Fibroblast of lung (primary cell): Measurements from ENCODE around the gene SELENOH. TPM values are rescaled to one million over a fixed set of nuclear protein-coding genes. Genes with fewer than 3 reads are reported as not detected.
A peak's percentile ranks its signal among the peaks of the same experiment; 100 is the strongest.

Source experiments
- DNase-seq, 2 donors: peaks; one replicate each; pipeline versions ENCODE4 v3.0.0 to v3.0.0-alpha.2; 2010; ENCODE audit warnings: low read depth in 2 of 2
- H2AFZ ChIP-seq: 2 replicates; pipeline ENCODE4 v1.5.1; 2012; ENCODE audit warnings: low read length, control low read depth, inconsistent platforms
- H3K27ac ChIP-seq: 2 replicates; pipeline ENCODE4 v1.5.1; 2011; ENCODE audit warnings: low read length, control low read depth; ENCODE audit not compliant: insufficient read depth
- H3K27me3 ChIP-seq: 2 replicates; pipeline ENCODE4 v1.5.1; 2011; ENCODE audit warnings: mild to moderate bottlenecking, low read length; ENCODE audit not compliant: control insufficient read depth, insufficient read depth
- H3K36me3 ChIP-seq: 2 replicates; pipeline ENCODE4 v1.5.1; 2011; ENCODE audit warnings: low read length; ENCODE audit not compliant: control insufficient read depth, insufficient read depth
- H3K4me1 ChIP-seq: 2 replicates; pipeline ENCODE4 v1.5.1; 2011; ENCODE audit warnings: low read length; ENCODE audit not compliant: control insufficient read depth, insufficient read depth; ENCODE audit errors: extremely low read depth
- H3K4me2 ChIP-seq: 2 replicates; pipeline ENCODE4 v1.5.1; 2011; ENCODE audit warnings: low read length, control low read depth; ENCODE audit not compliant: insufficient read depth; ENCODE audit errors: extremely low read depth
- H3K4me3 ChIP-seq, 4 experiments: fragments of 200-600 bp in 1 of 4; sonication (generic) in 1 of 4; replicated peaks in 1 of 4; 2 replicates each; pipeline ENCODE4 v1.5.1; 2011 to 2016; ENCODE audit warnings: low read length in 4 of 4, low read depth in 3 of 4, mild to moderate bottlenecking in 3 of 4, control low read depth in 2 of 4, inconsistent platforms in 1 of 4, mixed read lengths in 1 of 4; ENCODE audit not compliant: insufficient read depth in 1 of 4; ENCODE audit errors: control extremely low read depth in 1 of 4
- H3K79me2 ChIP-seq: 2 replicates; pipeline ENCODE4 v1.5.1; 2012; ENCODE audit warnings: mild to moderate bottlenecking, low read length, inconsistent platforms; ENCODE audit not compliant: control insufficient read depth, insufficient read depth
- H3K9ac ChIP-seq: 2 replicates; pipeline ENCODE4 v1.5.1; 2011; ENCODE audit warnings: mild to moderate bottlenecking, low read length, control low read depth; ENCODE audit not compliant: insufficient read depth
- H3K9me3 ChIP-seq: 2 replicates; pipeline ENCODE4 v1.5.1; 2012; ENCODE audit warnings: low read depth, low read length; ENCODE audit not compliant: control insufficient read depth, insufficient read depth
- H4K20me1 ChIP-seq: 2 replicates; pipeline ENCODE4 v1.5.1; 2011; ENCODE audit warnings: low read length; ENCODE audit not compliant: control insufficient read depth, insufficient read depth; ENCODE audit errors: extremely low read depth
- CTCF ChIP-seq, 2 donors: IDR thresholded peaks in 1 of 2; conservative IDR thresholded peaks in 1 of 2; 1 replicate in 1 of 2; 2 replicates in 1 of 2; pipeline ENCODE4 v1.5.1; 2011 to 2012; ENCODE audit warnings: low read length in 2 of 2, control low read depth in 1 of 2, inconsistent platforms in 1 of 2, low read depth in 1 of 2, mild to moderate bottlenecking in 1 of 2
- EZH2 ChIP-seq: IDR thresholded peaks from 2 replicates; pipeline ENCODE4 v1.5.1; 2012; ENCODE audit warnings: low read length, control low read depth, mild to moderate bottlenecking; ENCODE audit errors: missing control alignments
- polyA plus RNA-seq, 2 donors: library from polyadenylated mRNA; depleted of rRNA in 1 of 2; stranded (reverse) in 1 of 2; unstranded in 1 of 2; fragments of >200 nt; gene quantifications; 2 replicates each; pipeline ENCODE4 v1.2.1, GENCODE V29; 2011 to 2012; ENCODE audit warnings: missing spikeins in 1 of 2
- total RNA-seq: library from RNA; depleted of rRNA; stranded (reverse); fragments of >200 nt; gene quantifications from 2 replicates; pipeline ENCODE4 v1.2.1, GENCODE V29; 2014

Gene SELENOH
- total and polyA plus RNA-seq, 2 donors (not counting 1 experiment from before 2014, with no cell fraction given) = 73.3 to 99.1 TPM

- H4K20me1 ChIP-seq = no peaks in the 10 kb centered on the region
- H3K9ac ChIP-seq = no peak overlapping the region
- no peaks in the 10 kb centered on the region for H3K27me3 ChIP-seq
- H3K27ac ChIP-seq = no peak overlapping the region
- peaks cover 6% of the 10 kb centered on the region for H3K4me1 ChIP-seq
- H3K79me2 ChIP-seq = peaks cover 52% of the 10 kb centered on the region
- H3K9me3 ChIP-seq = no peaks in the 10 kb centered on the region
- H3K36me3 ChIP-seq = peaks cover 1% of the 10 kb centered on the region
- TF ChIP-seq CTCF (conservative IDR thresholded peaks at IDR 0.05 in 1 of 2, IDR thresholded peaks at IDR 0.05 in 1 of 2; ENCODE audit: low read depth in 1 of 2, low read length in 2 of 2) (no peak), EZH2 (no peak)
- no peak overlapping the region for H3K4me3 ChIP-seq
- H2AFZ ChIP-seq = no peak overlapping the region
- DNase-seq = no peak
- no peak overlapping the region for H3K4me2 ChIP-seq
Observed at GRCh38 chr11:57709802-57710367, 31.4 kb upstream of the SELENOH start.

GRCh38 chr11:57711414-57712255 is 29.7 kb upstream of the SELENOH start, which contains the start of gene MED19:
Gene MED19 (minus strand): TSS chr11:57712215. CDS start chr11:57712179, 36 bp downstream.
- TF ChIP-seq CTCF (conservative IDR thresholded peaks at IDR 0.05 in 1 of 2, IDR thresholded peaks at IDR 0.05 in 1 of 2; ENCODE audit: low read depth in 1 of 2, low read length in 2 of 2) (no peak), EZH2 (no peak)
- H3K36me3 ChIP-seq = no peaks in the 10 kb centered on the region
- peak within 1 kb of the TSS; percentile 95 to 100 (median 99) for H3K4me3 ChIP-seq
- H3K79me2 ChIP-seq = peaks cover 52% of the 10 kb centered on the region
- peak within 1 kb of the TSS; percentile 96 for H2AFZ ChIP-seq
- H3K27me3 ChIP-seq = no peaks in the 10 kb centered on the region
- H3K9ac ChIP-seq = peak within 1 kb of the TSS; percentile 87
- peak within 1 kb of the TSS; percentile 97 for H3K4me2 ChIP-seq
- peaks cover 6% of the 10 kb centered on the region for H3K4me1 ChIP-seq
- no peaks in the 10 kb centered on the region for H4K20me1 ChIP-seq
- H3K9me3 ChIP-seq = no peaks in the 10 kb centered on the region
- DNase-seq = peak; percentile 71 to 79
- H3K27ac ChIP-seq = peak within 1 kb of the TSS; percentile 95
